HepG2 (cell line): Measurements from ENCODE around the gene FBLL1. TPM values are rescaled to one million over a fixed set of nuclear protein-coding genes. Genes with fewer than 3 reads are reported as not detected.

Experiments
- FOXK1 ChIP-seq: sonication (generic); formaldehyde crosslinking; IDR thresholded peaks from 2 replicates; pipeline ENCODE4 v1.4.0; 2020; ENCODE audit warnings: low read depth, missing genetic modification reagents, borderline replicate concordance
- HNRNPLL ChIP-seq: fragments of 200-400 bp; formaldehyde crosslinking; IDR thresholded peaks from 2 replicates; pipeline ENCODE4 v1.6.1; 2017; ENCODE audit warnings: mild to moderate bottlenecking, low read depth, low read length; ENCODE audit not compliant: poor library complexity, severe bottlenecking
- MIER3 ChIP-seq: IDR thresholded peaks from 2 replicates; pipeline ENCODE4 v1.6.1; 2016; ENCODE audit warnings: missing compliant biosample characterization, borderline replicate concordance
- NFIC ChIP-seq: IDR thresholded peaks from 2 replicates; pipeline ENCODE4 v1.6.1; 2012; ENCODE audit warnings: mild to moderate bottlenecking, low read length, inconsistent platforms
- PATZ1 ChIP-seq: sonication (generic); formaldehyde crosslinking; IDR thresholded peaks from 2 replicates; pipeline ENCODE4 v1.4.0; 2020; ENCODE audit warnings: missing genetic modification reagents
- TFE3 ChIP-seq: IDR thresholded peaks from 2 replicates; pipeline ENCODE4 v1.6.1; 2016
- THRA ChIP-seq: sonication (generic); formaldehyde crosslinking; IDR thresholded peaks from 2 replicates; pipeline ENCODE4 v1.4.0; 2020; ENCODE audit warnings: missing genetic modification reagents, borderline replicate concordance
- ZNF331 ChIP-seq: sonication (generic); formaldehyde crosslinking; IDR thresholded peaks from 2 replicates; pipeline ENCODE4 v1.4.0; 2020; ENCODE audit warnings: missing genetic modification reagents
- ZNF34 ChIP-seq: sonication (generic); formaldehyde crosslinking; IDR thresholded peaks from 2 replicates; pipeline ENCODE4 v1.4.0; 2020; ENCODE audit warnings: mild to moderate bottlenecking, missing genetic modification reagents, borderline replicate concordance
- ZNF441 ChIP-seq: sonication (generic); formaldehyde crosslinking; IDR thresholded peaks from 2 replicates; pipeline ENCODE4 v1.7.0; 2021; ENCODE audit warnings: missing genetic modification reagents, borderline replicate concordance
- ZNF552 ChIP-seq: sonication (generic); formaldehyde crosslinking; IDR thresholded peaks from 2 replicates; pipeline ENCODE4 v1.9.0; 2022; ENCODE audit warnings: missing genetic modification reagents, mild to moderate bottlenecking, borderline replicate concordance
- ZNF557 ChIP-seq: sonication (generic); formaldehyde crosslinking; IDR thresholded peaks from 2 replicates; pipeline ENCODE4 v1.4.0; 2020; ENCODE audit warnings: missing genetic modification reagents
- ZNF598 ChIP-seq: sonication (generic); formaldehyde crosslinking; IDR thresholded peaks from 2 replicates; pipeline ENCODE4 v1.5.1; 2020; ENCODE audit warnings: mild to moderate bottlenecking, missing genetic modification reagents, borderline replicate concordance
- ZNF615 ChIP-seq: sonication (generic); formaldehyde crosslinking; IDR thresholded peaks from 2 replicates; pipeline ENCODE4 v1.5.0; 2020; ENCODE audit warnings: mild to moderate bottlenecking, missing genetic modification reagents, borderline replicate concordance
- ZNF710 ChIP-seq: sonication (generic); formaldehyde crosslinking; IDR thresholded peaks from 2 replicates; pipeline ENCODE4 v1.5.0; 2020; ENCODE audit warnings: mild to moderate bottlenecking, missing genetic modification reagents, borderline replicate concordance
- polyA plus RNA-seq, 8 experiments: library from polyadenylated mRNA; depleted of rRNA in 3 of 8; stranded (reverse) in 7 of 8; unstranded in 1 of 8; fragments of >200 nt; fragmentation: Illumina TruSeq in 4 of 8; extraction: Trizol in 4 of 8; gene quantifications; 2 replicates each; pipeline versions ENCODE4 v1.2.1 to v1.2.3, GENCODE V29; 2011 to 2016; ENCODE audit warnings: low read depth in 4 of 8, missing spikeins in 1 of 8, mixed read lengths in 1 of 8; ENCODE audit not compliant: insufficient read depth in 1 of 8
- total RNA-seq, 5 experiments: library from RNA; depleted of rRNA; stranded (reverse); fragments of >200 nt; fragmentation: Illumina TruSeq; extraction: Trizol; gene quantifications; 2 replicates each; pipeline ENCODE4 v1.2.3, GENCODE V29; 2016; ENCODE audit warnings: low read depth in 1 of 5
- TF ChIP-seq, protein P1 (sequence below): sonication (generic); formaldehyde crosslinking; IDR thresholded peaks from 2 replicates; pipeline ENCODE4 v1.5.0; 2020; ENCODE audit warnings: mild to moderate bottlenecking, missing genetic modification reagents, borderline replicate concordance

Gene FBLL1
- total and polyA plus RNA-seq, 2 of the 13 experiments (the other 11 are each of a cell fraction or from before 2014, with no cell fraction given), result 0.17 to 0.18 TPM

- peak; percentile 72 for TF ChIP-seq TFE3 (CRISPR knock-in tag)
- TF ChIP-seq, protein P1, sequence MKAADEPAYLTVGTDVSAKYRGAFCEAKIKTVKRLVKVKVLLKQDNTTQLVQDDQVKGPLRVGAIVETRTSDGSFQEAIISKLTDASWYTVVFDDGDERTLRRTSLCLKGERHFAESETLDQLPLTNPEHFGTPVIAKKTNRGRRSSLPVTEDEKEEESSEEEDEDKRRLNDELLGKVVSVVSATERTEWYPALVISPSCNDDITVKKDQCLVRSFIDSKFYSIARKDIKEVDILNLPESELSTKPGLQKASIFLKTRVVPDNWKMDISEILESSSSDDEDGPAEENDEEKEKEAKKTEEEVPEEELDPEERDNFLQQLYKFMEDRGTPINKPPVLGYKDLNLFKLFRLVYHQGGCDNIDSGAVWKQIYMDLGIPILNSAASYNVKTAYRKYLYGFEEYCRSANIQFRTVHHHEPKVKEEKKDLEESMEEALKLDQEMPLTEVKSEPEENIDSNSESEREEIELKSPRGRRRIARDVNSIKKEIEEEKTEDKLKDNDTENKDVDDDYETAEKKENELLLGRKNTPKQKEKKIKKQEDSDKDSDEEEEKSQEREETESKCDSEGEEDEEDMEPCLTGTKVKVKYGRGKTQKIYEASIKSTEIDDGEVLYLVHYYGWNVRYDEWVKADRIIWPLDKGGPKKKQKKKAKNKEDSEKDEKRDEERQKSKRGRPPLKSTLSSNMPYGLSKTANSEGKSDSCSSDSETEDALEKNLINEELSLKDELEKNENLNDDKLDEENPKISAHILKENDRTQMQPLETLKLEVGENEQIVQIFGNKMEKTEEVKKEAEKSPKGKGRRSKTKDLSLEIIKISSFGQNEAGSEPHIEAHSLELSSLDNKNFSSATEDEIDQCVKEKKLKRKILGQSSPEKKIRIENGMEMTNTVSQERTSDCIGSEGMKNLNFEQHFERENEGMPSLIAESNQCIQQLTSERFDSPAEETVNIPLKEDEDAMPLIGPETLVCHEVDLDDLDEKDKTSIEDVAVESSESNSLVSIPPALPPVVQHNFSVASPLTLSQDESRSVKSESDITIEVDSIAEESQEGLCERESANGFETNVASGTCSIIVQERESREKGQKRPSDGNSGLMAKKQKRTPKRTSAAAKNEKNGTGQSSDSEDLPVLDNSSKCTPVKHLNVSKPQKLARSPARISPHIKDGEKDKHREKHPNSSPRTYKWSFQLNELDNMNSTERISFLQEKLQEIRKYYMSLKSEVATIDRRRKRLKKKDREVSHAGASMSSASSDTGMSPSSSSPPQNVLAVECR, result 0 out of 2 replicates have a peak, but pooled peaks have one; percentile 11
- TF ChIP-seq PATZ1, result peak; percentile 62
- TF ChIP-seq ZNF331 (CRISPR knock-in tag), result peak; percentile 77; the same call in 1 of the 2 replicates
- no peak for TF ChIP-seq ZNF34 (CRISPR knock-in tag)
- TF ChIP-seq HNRNPLL, result no peak
- no peak for TF ChIP-seq ZNF710
- TF ChIP-seq NFIC, result no peak
- no peak for TF ChIP-seq ZNF598 (CRISPR knock-in tag)
- TF ChIP-seq ZNF552 (CRISPR knock-in tag), result 0 out of 2 replicates have a peak, but pooled peaks have one; percentile 37
- TF ChIP-seq THRA (CRISPR knock-in tag), result peak; percentile 60; the same call in 1 of the 2 replicates
- TF ChIP-seq FOXK1, result peak; percentile 21; the same call in 1 of the 2 replicates
- TF ChIP-seq ZNF615 (CRISPR knock-in tag), result peak; percentile 82; the same call in 1 of the 2 replicates
- peak; percentile 80; the same call in 1 of the 2 replicates for TF ChIP-seq ZNF557 (CRISPR knock-in tag)
- no peak for TF ChIP-seq MIER3 (CRISPR knock-in tag)
- peak; percentile 77; the same call in 1 of the 2 replicates for TF ChIP-seq ZNF441 (CRISPR knock-in tag)
Observed at GRCh38 chr5:168528521-168529373, at the start of gene FBLL1 (continued).
